HG02973 (cell line): ENCODE measurements around the gene IQCE.

Source experiments
- ATAC-seq: cut with Tn5 transposase; IDR thresholded peaks from one replicate; pipeline ENCODE4 v1.9.1; 2021; ENCODE audit warnings: moderate library complexity; ENCODE audit not compliant: unreplicated experiment

The IQCE gene

DNA sequence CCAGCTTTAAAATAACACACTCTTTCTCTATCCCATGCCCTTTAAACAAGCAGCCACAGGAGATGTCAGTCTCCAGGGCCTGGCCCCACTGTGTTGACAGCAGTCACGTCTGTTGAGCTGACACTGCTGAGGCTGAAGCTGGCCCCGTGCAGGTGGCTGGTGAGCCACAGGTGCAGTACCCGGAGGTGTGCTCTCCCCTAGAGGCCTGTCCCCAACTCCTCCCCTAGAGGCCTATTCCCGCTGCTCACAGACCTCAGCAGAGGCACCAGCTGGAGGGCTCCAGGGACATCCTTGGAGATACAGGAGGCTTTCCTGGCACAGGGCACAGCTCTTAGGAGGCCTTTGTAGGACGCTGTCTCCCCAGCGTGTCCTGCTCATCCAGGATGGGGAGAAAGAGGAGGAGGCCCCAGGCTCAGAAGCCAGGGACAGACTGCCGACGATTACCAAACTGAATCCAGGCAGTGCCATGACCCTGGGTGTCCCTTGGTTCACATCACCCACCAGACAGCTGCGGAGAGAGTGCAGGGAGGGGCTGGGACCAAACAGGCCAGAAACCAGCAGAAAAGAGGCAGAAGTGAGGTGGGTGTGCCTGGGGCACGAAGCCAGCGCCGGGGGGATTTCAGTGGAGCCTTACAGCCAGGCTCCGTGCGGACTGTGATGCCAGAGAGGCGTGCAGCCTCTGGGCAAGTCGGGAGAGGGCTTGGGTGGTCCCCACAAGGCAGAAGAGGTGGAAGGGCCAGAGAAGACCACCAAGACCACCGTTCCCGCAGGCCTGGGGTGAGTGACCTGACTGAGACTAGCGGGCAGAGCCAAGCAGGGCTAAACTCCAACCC lies 54.5 kb downstream of the IQCE start:
- no peak for ATAC-seq

DNA sequence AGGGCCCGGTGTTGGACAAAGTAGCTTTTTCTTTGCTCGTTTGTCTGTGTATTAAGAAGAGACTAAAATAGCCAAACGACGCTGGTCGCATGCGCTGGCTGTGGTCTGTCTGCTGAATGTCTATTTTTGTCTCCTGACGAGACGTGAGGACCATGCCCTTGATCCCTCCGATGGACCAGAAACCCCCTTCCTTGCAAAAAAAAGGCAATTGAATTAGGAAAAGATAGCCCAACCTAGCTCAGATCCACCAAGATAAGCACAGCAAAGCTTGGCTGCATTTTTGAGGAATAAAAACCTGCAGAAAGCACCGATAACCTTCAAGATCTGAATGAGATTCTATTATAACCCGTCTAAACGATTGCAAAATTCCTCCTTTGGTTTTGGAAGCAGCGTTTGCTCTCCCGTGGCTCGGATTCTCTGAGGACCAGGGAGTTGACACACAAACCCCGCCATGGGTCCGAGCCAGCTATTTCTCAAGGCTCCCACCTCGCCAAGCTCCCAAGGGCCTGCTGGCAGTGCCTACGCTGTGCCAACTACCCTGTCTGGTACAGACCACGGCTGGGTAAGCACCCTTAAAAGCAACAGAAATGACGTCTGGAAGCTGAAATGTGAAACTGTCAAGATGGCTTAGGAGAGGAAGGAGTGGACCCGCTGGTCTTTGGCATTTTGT lies 55.3 kb downstream of the IQCE start:
- no peak for ATAC-seq

DNA sequence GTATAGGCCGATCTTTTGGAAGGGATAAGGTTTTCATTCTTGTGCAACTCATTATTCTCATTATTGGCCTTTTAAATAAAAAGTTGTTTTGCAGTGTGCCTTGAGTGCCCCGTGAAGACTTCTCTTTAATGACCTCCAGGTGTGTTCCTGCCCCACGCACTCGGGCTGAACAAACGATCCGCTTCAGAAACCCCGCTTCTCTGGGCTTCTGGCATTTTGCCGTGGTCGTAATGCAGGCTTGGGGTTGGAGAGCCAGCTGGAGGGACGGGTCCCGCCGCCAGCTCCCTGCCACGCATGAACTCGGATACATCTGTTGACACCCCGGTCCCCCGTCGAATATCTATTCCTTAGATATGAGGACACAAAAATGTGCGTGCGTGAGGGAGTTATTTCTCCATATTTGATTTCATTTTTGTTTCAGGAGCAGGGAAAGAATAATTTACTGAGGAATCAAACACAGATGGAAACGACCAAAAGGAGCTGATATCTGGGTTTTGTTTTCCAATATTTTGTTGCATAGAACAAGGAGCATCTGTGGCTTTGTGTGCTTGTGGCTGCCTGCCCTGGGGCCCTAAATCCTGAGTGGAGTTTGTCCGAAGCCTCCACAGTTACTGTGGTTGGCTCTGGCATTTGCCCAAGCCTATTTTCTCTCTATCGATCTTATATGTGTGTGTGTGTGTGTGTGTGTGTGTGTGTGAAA lies 56.0 kb downstream of the IQCE start:
- ATAC-seq, result no peak

- ATAC-seq, result no peak
Measured at GRCh38 chr7:2616387-2617324, 57.9 kb downstream of the IQCE start.

DNA sequence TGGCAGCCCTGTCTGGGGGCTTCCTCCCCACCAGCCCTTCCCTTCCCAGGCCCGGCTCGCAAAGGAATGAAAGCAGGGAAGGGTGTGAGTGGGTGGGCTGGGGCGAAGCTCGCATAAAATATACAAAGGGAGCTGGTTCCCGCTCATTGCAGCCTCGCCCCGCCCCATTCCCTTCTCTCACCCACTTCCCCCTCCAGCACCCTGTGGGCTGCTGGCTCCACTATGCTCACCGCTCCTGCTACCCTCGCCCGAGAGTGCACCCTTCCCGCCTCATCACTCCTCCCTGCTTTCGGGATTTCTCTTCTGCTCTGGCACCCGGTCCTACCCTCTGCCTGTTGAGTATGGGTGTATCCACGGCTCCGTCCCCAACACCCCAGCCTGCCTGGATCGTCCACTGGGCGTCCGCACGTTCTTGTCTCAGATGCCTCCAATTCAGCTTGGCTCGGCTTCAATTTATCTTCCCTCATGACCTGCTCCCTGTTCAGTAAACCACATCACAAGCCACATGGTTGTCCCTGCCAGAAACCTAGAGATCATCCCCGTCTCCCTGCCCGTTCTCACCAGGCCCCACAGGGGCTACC lies 58.6 kb downstream of the IQCE start:
- no peak for ATAC-seq

- no peak for ATAC-seq
Measured at GRCh38 chr7:2619116-2619515, 60.3 kb downstream of the IQCE start.

DNA sequence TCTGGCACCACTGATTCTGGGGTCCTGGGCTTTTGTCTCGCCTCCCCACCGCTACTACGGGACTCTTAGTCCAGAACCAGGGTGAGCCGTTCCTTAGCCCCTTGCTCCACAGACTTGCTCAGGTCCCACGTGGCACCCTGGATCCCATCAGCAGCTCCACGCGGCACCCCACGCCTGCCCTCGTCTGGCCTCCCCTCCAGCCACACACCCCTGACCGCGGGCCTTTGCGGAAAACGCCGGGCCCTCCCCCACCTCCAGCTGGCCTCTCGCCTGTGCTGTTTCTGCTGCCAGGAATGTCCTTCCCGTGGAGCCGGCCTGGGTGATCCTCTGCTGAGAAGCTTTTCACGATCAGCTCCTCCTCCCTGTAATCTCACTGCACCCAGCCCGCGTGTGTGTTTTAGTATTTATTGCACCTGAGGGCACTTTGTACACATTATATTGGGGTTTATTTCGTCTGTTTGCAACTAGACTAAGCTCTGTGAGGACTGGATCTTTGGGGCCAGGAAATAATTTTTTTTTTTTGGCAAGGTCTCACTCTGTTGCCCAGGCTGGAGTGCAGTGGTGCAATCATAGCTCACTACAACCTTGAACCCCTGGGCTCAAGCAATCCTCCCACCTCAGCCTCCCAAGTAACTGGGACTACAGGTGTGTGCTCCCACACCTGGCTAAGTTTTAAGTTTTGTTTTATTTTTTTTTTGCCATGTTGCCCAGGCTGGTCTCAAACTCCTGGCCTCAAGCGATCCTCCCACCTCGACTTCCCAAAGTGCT lies 62.5 kb downstream of the IQCE start:
- ATAC-seq, result no peak

DNA sequence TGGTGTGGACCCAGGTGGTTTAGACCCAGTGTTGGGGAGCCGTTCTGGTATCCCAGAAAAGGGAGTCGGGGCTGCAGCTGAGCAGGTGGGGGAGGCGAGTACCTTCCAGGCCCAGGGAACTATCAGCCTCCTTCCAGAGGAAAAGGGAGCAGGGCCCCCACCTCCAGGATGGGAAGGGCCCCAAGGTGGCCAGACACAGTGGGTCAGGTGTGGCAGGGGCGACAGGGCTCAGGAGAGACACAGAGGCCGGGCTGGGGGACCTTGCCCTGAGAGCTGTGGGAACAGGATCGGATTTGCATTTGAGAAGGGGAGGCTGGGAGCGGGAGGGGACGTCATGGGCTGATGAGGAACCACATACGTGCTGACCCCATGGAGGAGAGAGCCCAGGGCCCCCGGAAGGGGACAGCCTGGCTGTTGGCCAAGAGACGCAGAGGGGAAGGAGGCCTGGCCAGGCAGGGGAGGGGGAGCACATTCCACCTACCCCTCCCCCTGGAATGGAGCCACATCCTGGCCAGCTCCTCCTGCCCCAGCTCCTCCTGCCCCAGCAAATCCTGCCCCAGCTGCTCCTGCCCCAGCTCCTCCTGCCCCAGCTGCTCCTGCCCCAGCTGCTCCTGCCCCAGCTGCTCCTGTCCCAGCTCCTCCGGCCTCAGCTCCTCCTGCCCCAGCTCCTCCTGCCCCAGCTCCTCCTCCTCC lies 63.3 kb downstream of the IQCE start:
- no peak for ATAC-seq

DNA sequence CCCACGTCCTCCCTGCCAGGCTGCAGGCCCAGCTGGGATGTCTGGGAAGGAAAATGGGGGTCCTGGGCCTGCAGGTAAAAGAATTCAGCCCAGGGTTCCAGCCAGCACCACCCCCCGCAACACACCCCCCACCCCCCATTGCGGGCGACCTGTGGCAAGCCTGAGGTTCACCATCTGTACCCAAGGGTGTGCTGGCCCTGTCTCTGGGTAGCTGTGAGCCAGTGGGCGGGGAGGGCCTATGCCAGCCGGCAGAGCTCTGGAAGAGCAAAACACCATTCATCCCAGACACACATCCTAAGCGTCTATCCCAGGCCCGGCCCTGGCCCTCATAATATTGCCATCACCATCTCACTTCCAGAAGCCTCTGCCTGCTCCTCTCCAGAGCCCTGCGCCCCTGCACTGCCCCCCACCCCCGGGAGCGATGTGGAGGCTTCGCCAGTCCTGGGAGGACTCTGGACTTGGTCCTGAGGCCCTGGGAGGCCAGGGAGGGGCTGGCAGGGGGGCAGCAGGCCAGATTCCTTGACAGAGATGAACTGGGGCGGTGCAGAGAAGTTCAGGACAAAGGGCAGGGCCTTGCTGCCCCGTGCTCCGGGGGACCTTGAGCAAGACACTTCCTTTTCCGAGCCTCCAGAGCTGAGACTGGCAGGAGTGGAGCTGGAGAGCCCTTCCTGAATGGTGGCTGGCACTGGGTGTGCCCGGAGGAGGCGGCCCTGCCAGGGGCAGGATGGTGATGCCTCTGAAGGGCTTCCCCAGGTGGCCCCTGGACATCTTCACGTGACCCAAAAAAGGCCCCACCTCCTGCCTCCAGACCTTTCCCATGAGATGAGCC lies 64.3 kb downstream of the IQCE start:
- ATAC-seq, result no peak

DNA sequence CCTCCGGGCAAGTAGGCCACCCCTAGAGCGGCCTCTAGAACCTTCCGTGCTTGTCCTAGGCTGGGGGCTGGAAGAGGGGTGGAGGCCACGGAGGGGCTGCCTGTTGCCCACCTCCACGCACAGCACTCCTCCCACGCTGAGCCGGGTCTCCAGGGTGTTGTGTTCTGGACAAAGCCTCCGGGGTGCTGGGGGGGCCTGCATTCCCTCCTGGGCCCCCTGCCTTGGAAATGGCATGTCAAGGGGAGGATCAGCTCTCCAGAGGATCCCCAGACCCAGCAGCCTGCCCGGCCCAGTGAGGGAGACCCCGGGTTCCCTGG lies 64.9 kb downstream of the IQCE start:
- ATAC-seq, result no peak

DNA sequence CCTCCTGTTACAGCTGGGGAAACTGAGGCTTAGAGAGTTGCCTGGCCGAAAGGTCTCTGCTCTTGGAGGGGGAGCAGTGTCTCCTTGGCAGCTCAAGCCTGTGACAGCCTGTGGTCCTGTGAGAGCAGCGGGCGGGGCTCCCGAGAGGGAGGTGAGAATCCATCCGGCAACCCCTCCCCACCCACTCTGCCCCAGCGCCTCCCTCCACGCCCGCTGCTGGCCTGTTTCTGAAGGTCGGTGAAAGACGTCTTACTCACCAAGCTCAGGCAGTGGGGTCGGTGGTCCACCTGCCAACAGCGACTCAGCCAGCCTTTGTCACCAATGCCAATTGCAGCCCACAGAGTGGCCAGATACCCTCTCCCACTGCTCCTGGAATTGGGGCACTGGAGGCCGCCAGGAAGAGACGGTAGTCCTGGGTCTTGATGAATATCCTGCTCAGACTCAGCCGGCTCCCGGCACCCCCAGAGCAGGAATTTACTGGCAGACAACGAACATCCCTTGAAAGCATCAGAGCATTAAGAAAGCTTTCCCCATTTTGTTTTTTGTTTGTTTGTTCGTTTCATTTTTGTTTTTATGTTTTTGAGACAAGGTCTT lies 65.6 kb downstream of the IQCE start:
- ATAC-seq, result no peak

DNA sequence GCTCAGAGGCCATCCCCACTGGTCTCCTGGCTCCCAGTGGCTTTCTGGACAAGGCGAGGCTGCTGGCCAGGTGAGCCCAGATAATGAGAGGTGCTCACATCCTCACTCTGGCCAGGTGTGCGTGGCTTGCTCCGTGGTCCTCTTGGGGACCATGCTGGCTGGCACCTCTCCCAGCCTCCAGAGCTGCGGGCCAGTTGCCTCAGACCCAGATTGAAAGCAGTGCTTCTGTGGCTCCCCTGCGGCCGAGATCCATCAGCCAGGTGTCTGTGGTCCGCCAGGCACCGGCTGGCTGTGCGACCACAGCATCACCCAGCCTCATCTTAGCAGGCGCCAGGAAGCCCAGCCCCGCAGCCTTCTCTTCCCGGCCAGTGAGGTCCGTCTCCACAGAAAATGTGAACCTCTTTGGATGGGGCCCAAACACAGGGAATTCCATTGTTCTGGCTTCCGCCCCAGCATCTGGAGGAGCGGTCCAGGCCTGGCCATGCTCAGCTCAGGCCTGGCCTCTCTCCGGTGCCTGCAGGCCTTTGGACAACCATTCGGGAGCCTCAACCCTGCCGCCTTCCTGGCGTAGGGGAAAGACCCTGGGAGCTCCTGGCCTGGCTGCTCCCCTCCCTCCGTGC lies 67.8 kb downstream of the IQCE start:
- no peak for ATAC-seq

- ATAC-seq, result no peak
Measured at GRCh38 chr7:2627258-2628129, 68.7 kb downstream of the IQCE start.

GRCh38 chr7:2628130-2628482 lies 69.3 kb downstream of the IQCE start:
- ATAC-seq, result no peak

- ATAC-seq, result no peak
Measured at GRCh38 chr7:2628891-2629290, 70.1 kb downstream of the IQCE start.

DNA sequence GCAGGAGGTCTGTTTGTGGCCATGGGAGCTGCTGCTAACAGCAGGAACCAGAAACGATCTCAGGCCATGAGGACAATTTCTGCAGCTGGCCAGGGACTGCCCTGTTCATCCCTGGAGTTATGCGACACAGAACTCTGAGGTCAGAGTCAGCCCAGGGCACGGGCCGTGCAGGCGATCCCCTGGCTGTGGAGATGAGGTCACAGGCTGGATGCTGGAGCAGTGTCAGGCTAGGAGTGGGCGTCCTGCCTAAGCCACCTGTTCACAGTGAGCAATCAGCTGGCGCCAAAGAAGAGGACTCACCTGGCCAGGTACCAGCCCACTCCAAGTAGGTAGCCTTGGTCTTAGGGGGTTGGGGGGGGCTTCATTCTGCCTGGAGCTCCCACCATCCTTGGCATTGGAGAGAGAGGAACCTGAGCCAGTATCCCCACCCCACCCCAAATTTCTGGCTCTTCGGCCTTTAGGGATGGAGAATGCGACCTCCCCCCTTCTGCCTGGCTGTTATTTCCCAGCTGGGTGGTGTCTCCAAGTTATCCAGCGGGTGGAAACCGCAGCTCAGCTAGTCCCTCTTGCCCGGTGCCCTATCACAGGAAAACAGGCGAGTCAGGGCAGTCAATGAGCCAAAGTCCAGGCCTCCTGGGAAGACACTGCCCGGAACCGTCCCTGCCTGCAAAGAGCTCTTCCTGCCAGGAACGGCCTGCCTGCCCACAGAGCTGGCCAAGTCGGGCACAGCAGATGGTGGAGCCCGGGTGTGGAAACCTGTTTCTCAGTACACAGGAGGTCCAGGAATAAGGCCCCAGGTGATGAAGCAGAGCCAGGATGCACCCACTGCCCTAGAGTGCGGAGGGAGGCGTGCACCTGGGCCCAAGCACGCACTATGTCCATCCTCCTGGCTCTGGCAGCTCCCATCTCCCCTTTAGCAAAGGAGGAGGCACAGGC lies 71.2 kb downstream of the IQCE start:
- ATAC-seq, result no peak
